ENCODE measurements around the gene WDR37. TPM values are rescaled to one million over a fixed set of nuclear protein-coding genes. Genes with fewer than 3 reads are reported as not detected.

The WDR37 gene
- polyA plus RNA-seq, 1 of the 3 experiments (the other 2 are of a cell fraction): 11.9 TPM

- DNase-seq: no peak
- no peak overlapping the region for H3K4me2 ChIP-seq
- no peaks in the 10 kb centered on the region for H3K9me2 ChIP-seq
- H3K9me3 ChIP-seq: no peaks in the 10 kb centered on the region
- 96% methylated on average over 17 of the region's 17 CpGs for WGBS (ENCODE audit: low lambda C conversion rate)
- H4K20me1 ChIP-seq (ENCODE audit: insufficient read depth): no peaks in the 10 kb centered on the region
- H3K27ac ChIP-seq (ENCODE audit: low read depth in 2 of 2, low read length in 1 of 2): no peak overlapping the region
- TF ChIP-seq EZH2phosphoT487 (IDR thresholded peaks at IDR 0.05; ENCODE audit: borderline replicate concordance, low read depth) (no peak), FOXJ3 (CRISPR knock-in tag; IDR thresholded peaks at IDR 0.05) (no peak), MEF2A (IDR thresholded peaks at IDR 0.05; ENCODE audit: borderline replicate concordance, low read depth) (no peak), REST (IDR thresholded peaks at IDR 0.05; ENCODE audit: low read depth, low read length) (no peak)
- peaks cover 41 to 81% of the 10 kb centered on the region in 2 experiments for H3K36me3 ChIP-seq (replicated peaks in 1 of 2; ENCODE audit: control insufficient read depth in 1 of 2, insufficient read depth in 2 of 2, low read length in 1 of 2)
- H2AFZ ChIP-seq (ENCODE audit: low read depth): no peak overlapping the region
- no peak overlapping the region for H3K9ac ChIP-seq
- no peaks in the 10 kb centered on the region for H3F3A ChIP-seq (replicated peaks; ENCODE audit: insufficient read depth)
- CTCF ChIA-PET: interaction anchor here (0.8 kb wide), 1 partner anchor 8 kb away, joined by 4 read pairs; no protein-coding TSS in a partner anchor
- no peaks in the 10 kb centered on the region for H3K79me2 ChIP-seq (ENCODE audit: insufficient read depth)
- H3K4me3 ChIP-seq (ENCODE audit: low read depth in 2 of 2, low read length in 1 of 2): no peak overlapping the region
- POLR2A ChIA-PET: no interaction called here
- no peaks in the 10 kb centered on the region; a peak in 1 of 4 replicates for H3K4me1 ChIP-seq (ENCODE audit: control insufficient read depth in 1 of 2, insufficient read depth in 2 of 2, low read depth in 1 of 2, low read length in 1 of 2)
- H3K27me3 ChIP-seq (ENCODE audit: insufficient read depth): no peaks in the 10 kb centered on the region
Observed at GRCh38 chr10:1083581-1083980, 27.4 kb downstream of the WDR37 start.

- no peaks in the 10 kb centered on the region for H3K27me3 ChIP-seq (ENCODE audit: insufficient read depth)
- no peaks in the 10 kb centered on the region for H4K20me1 ChIP-seq (ENCODE audit: insufficient read depth)
- no peak overlapping the region for H3K4me2 ChIP-seq
- H2AFZ ChIP-seq (ENCODE audit: low read depth): no peak overlapping the region
- H3K27ac ChIP-seq (ENCODE audit: low read depth in 2 of 2, low read length in 1 of 2): no peak overlapping the region
- H3K9me3 ChIP-seq: no peaks in the 10 kb centered on the region
- POLR2A ChIA-PET: no interaction called here
- H3K9me2 ChIP-seq: no peaks in the 10 kb centered on the region
- H3K4me3 ChIP-seq (ENCODE audit: low read depth in 2 of 2, low read length in 1 of 2): no peak overlapping the region
- H3K9ac ChIP-seq: no peak overlapping the region
- 94% methylated on average over 27 of the region's 28 CpGs for WGBS (ENCODE audit: low lambda C conversion rate)
- peaks cover 36 to 88% of the 10 kb centered on the region in 2 experiments for H3K36me3 ChIP-seq (replicated peaks in 1 of 2; ENCODE audit: control insufficient read depth in 1 of 2, insufficient read depth in 2 of 2, low read length in 1 of 2)
- no peak for DNase-seq
- no peaks in the 10 kb centered on the region; a peak in 1 of 4 replicates for H3K4me1 ChIP-seq (ENCODE audit: control insufficient read depth in 1 of 2, insufficient read depth in 2 of 2, low read depth in 1 of 2, low read length in 1 of 2)
- H3F3A ChIP-seq (replicated peaks; ENCODE audit: insufficient read depth): no peaks in the 10 kb centered on the region
- no peak for TF ChIP-seq SMC3 (IDR thresholded peaks at IDR 0.05; ENCODE audit: low read depth, low read length)
- no peak for TF ChIP-seq IRF3 (IDR thresholded peaks at IDR 0.05; ENCODE audit: low read depth, low read length)
- no peak for TF ChIP-seq MAX (IDR thresholded peaks at IDR 0.05; ENCODE audit: low read depth)
- no peak for TF ChIP-seq MEF2A (IDR thresholded peaks at IDR 0.05; ENCODE audit: borderline replicate concordance, low read depth)
- TF ChIP-seq POLR2AphosphoS5 (IDR thresholded peaks at IDR 0.05; ENCODE audit: low read depth, low read length): no peak
- TF ChIP-seq ZBTB33 (IDR thresholded peaks at IDR 0.05; ENCODE audit: borderline replicate concordance, low read depth): no peak
- no peak for TF ChIP-seq MXI1 (IDR thresholded peaks at IDR 0.05; ENCODE audit: low read depth, low read length)
- no peak for TF ChIP-seq FOXM1 (IDR thresholded peaks at IDR 0.05; ENCODE audit: low read depth)
- TF ChIP-seq RXRA (IDR thresholded peaks at IDR 0.05; ENCODE audit: borderline replicate concordance, low read depth): no peak
- TF ChIP-seq GATA2 (CRISPR knock-in tag; IDR thresholded peaks at IDR 0.05): no peak
- TF ChIP-seq RCOR1 (IDR thresholded peaks at IDR 0.05; ENCODE audit: low read length): no peak
- no peak for TF ChIP-seq YY1 (IDR thresholded peaks at IDR 0.05; ENCODE audit: low read depth)
- no peaks in the 10 kb centered on the region for H3K79me2 ChIP-seq (ENCODE audit: insufficient read depth)
- CTCF ChIA-PET: interaction anchor here (0.8 kb wide), 1 partner anchor 9 kb away, joined by 4 read pairs; no protein-coding TSS in a partner anchor
Observed at GRCh38 chr10:1084011-1084950, 28.1 kb downstream of the WDR37 start.
